RWPE2 (cell line): Measurements from ENCODE around the gene SGCE.

ENCODE experiments used
- ATAC-seq: fragments of 200-7000 bp; cut with Tn5 transposase; 3 replicates; pipeline ENCODE4 v1.9.1; 2021; ENCODE audit warnings: low read depth
- DNase-seq: peaks from one replicate; pipeline ENCODE4 v3.0.0-alpha.2; 2020; ENCODE audit warnings: low spot score
- H3K27ac ChIP-seq: fragments of 450-650 bp; 2 replicates; pipeline ENCODE4 v1.5.1; 2017; ENCODE audit warnings: mild to moderate bottlenecking; ENCODE audit not compliant: poor library complexity, severe bottlenecking
- H3K27me3 ChIP-seq: fragments of 250-450 bp; sonication (Bioruptor Pico); 2 replicates; pipeline ENCODE4 v1.5.1; 2021; ENCODE audit warnings: mild to moderate bottlenecking, moderate library complexity; ENCODE audit not compliant: insufficient read depth, poor library complexity, severe bottlenecking
- H3K36me3 ChIP-seq: fragments of 250-450 bp; sonication (Bioruptor Pico); 2 replicates; pipeline ENCODE4 v1.5.1; 2020; ENCODE audit warnings: low read depth, mild to moderate bottlenecking, moderate library complexity
- H3K4me1 ChIP-seq: fragments of 250-450 bp; sonication (Bioruptor Pico); 2 replicates; pipeline ENCODE4 v1.5.1; 2021; ENCODE audit warnings: mild to moderate bottlenecking, moderate library complexity; ENCODE audit not compliant: insufficient read depth, poor library complexity, severe bottlenecking
- H3K4me3 ChIP-seq: fragments of 250-450 bp; sonication (Bioruptor Pico); 2 replicates; pipeline ENCODE4 v1.5.1; 2021; ENCODE audit warnings: mild to moderate bottlenecking, moderate library complexity; ENCODE audit not compliant: severe bottlenecking
- H3K9me3 ChIP-seq: fragments of 250-450 bp; sonication (Bioruptor Pico); 2 replicates; pipeline ENCODE4 v1.5.1; 2021; ENCODE audit warnings: mild to moderate bottlenecking, moderate library complexity; ENCODE audit not compliant: severe bottlenecking
- TF ChIP-seq, protein P1 (sequence below): fragments of 450-650 bp; IDR thresholded peaks from one replicate; pipeline ENCODE4 v1.5.1; 2017; ENCODE audit warnings: mild to moderate bottlenecking, moderate library complexity; ENCODE audit not compliant: poor library complexity, severe bottlenecking

Gene SGCE

DNA sequence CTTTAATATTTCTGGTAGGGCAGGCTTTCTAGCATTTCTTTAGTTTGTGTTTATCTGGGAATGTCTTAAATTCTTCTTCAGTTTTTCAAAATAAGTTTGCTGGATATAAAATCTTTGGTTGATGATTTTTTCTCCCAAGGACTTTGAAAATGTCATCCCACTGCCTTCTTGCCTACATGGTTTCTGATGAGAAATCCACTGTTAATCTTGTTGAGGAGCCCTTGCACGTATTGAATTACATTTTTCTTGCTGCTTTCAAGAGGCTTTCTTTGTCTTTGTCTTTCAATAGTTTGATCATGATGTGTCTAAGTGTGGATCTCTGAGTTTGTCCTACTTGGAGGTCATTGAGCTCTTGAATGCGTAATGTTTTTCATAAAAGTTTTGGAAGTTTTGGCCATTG lies 80.3 kb downstream of the SGCE start:
- Histone ChIP-seq H3K27ac (no peak overlapping the region), H3K4me3 (no peak overlapping the region), H3K9me3 (no peaks in the 10 kb centered on the region), H3K36me3 (0 out of 2 replicates have a peak, but pooled peaks cover 3% of the 10 kb centered on the region), H3K4me1 (peaks cover 1% of the 10 kb centered on the region), H3K27me3 (no peaks in the 10 kb centered on the region)
- ATAC-seq (no peak), DNase-seq (no peak)
- TF ChIP-seq, protein P1, sequence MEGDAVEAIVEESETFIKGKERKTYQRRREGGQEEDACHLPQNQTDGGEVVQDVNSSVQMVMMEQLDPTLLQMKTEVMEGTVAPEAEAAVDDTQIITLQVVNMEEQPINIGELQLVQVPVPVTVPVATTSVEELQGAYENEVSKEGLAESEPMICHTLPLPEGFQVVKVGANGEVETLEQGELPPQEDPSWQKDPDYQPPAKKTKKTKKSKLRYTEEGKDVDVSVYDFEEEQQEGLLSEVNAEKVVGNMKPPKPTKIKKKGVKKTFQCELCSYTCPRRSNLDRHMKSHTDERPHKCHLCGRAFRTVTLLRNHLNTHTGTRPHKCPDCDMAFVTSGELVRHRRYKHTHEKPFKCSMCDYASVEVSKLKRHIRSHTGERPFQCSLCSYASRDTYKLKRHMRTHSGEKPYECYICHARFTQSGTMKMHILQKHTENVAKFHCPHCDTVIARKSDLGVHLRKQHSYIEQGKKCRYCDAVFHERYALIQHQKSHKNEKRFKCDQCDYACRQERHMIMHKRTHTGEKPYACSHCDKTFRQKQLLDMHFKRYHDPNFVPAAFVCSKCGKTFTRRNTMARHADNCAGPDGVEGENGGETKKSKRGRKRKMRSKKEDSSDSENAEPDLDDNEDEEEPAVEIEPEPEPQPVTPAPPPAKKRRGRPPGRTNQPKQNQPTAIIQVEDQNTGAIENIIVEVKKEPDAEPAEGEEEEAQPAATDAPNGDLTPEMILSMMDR: no peak

DNA sequence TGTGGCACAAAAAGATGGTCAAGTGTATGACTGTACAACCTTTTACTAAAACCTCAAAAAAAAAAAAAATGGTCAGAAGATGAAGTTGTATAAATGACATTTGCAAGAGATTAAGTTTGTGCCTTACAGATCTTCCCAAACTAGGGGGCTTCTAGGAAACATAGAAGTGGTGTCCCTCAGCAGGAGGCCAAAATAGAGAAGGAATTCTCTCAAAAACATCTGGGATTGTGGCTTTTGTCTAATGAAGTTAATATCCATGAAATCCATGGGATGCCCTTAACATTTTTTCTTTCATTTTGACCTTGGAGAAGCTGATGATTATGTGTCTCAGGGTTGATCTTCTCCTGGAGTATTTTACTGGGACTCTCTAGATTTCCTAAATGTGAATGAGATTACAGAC lies 84.1 kb downstream of the SGCE start:
- Histone ChIP-seq H3K4me3 (no peak overlapping the region), H3K4me1 (no peaks in the 10 kb centered on the region), H3K9me3 (no peaks in the 10 kb centered on the region), H3K27ac (no peak overlapping the region), H3K36me3 (0 out of 2 replicates have a peak, but pooled peaks cover 3% of the 10 kb centered on the region), H3K27me3 (no peaks in the 10 kb centered on the region)
- TF ChIP-seq, protein P1: no peak
- no peak for DNase-seq
- ATAC-seq: no peak

DNA sequence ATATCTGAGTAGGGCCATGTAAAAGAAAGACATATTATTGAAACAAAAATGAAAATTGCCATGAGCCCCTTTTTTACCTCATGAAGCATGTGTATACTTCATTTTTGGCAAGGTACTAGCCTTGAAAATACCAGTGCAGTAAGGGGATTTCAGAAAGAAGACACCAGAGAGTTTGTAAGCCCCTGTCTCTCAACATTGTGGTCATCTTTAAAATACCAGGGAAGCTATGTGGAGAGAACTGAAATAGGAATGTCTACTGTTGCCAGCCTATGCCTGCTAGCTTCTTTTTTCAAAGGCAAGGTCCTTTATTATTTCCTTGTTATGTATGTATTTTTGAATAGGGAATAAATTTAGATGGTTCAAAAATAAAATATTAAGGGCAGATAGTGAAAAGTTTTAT lies 88.5 kb downstream of the SGCE start:
- DNase-seq (no peak), ATAC-seq (no peak)
- no peaks in the 10 kb centered on the region for H3K9me3 ChIP-seq
- H3K27me3 ChIP-seq: no peaks in the 10 kb centered on the region
- no peak overlapping the region for H3K27ac ChIP-seq
- TF ChIP-seq, protein P1: no peak
- no peaks in the 10 kb centered on the region for H3K4me1 ChIP-seq
- H3K36me3 ChIP-seq: no peaks in the 10 kb centered on the region
- no peak overlapping the region for H3K4me3 ChIP-seq

DNA sequence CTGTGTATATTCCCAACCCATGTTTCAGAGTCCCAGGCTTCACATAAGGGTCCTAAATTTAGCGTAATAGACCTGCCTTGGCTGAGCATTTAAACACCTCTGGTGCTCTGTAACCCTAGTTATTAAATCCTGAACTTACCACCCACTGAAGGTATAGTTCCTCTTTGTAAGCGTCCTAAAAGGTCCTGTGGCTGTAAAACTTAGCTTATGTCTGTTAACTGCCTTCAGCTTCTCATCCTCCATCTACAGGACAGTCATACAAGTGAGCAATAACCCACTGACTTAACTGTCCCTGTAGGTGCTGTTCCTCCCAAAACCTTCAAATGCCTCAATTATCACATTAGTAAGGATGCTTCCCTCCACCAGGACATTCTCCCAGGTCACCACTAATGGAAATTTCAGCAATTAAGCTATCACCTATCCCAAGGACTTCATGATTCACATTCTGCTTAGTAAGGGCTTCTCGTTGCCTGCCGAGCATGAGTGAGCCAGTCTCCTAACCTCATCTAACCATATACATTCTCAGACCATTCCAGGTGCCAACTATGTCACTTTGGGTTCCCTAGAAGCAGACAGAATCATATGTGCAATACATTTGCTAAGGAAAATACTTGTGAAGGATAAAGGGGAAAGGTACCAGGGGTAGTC lies 90.6 kb downstream of the SGCE start:
- Histone ChIP-seq H3K36me3 (no peaks in the 10 kb centered on the region), H3K4me3 (no peak overlapping the region), H3K27me3 (no peaks in the 10 kb centered on the region), H3K27ac (no peak overlapping the region), H3K4me1 (no peaks in the 10 kb centered on the region), H3K9me3 (no peaks in the 10 kb centered on the region)
- TF ChIP-seq, protein P1: no peak
- no peak for ATAC-seq
- DNase-seq: no peak

DNA sequence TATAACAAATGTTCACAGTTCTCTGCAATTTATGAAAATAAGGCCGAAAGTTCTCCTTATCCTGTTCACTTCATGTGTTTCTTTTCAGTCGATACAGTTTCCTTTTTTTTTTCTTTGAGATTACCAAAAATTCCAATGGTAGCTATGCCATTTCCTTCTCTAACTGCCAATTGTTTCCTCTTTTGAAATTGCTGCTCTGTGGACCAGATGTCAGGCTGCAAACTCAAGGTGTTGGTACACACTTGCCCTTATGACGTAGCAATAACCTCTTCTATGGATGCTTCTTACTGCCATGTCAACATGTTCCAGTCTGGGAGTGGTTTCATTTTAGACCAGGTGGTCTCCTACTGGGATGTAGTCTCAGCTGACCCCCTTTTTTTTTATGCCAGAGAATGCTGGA lies 93.4 kb downstream of the SGCE start:
- TF ChIP-seq, protein P1: no peak
- ATAC-seq (no peak), DNase-seq (no peak)
- Histone ChIP-seq H3K27me3 (no peaks in the 10 kb centered on the region), H3K4me1 (no peaks in the 10 kb centered on the region), H3K36me3 (no peaks in the 10 kb centered on the region; the same call in 1 of the 2 replicates), H3K4me3 (no peak overlapping the region), H3K9me3 (no peaks in the 10 kb centered on the region), H3K27ac (no peak overlapping the region)
